Measurements from ENCODE around the gene DIP2B. TPM values are rescaled to one million over a fixed set of nuclear protein-coding genes. Genes with fewer than 3 reads are reported as not detected.

The DIP2B gene
- polyA plus RNA-seq, 5 donors: 22.3 to 39.5 (median 33.3) TPM

Other genes starting within 250 kb of the DIP2B start
- 10 to 100 TPM; 63.3 to 98.3 (median 84.1) TPM for gene LIMA1, start 221.5 kb upstream of the DIP2B start, polyA plus RNA-seq (ENCODE audit: insufficient read depth in 1 of 5, insufficient read length in 5 of 5, low replicate concordance in 1 of 5)
- under 1 TPM; 0.22 to 0.45 (median 0.37) TPM for gene FAM186A, start 108.4 kb upstream of the DIP2B start, polyA plus RNA-seq (ENCODE audit: insufficient read depth in 1 of 5, insufficient read length in 5 of 5, low replicate concordance in 1 of 5)
- gene LARP4, start 104.1 kb upstream of the DIP2B start, polyA plus RNA-seq (ENCODE audit: insufficient read depth in 1 of 5, insufficient read length in 5 of 5, low replicate concordance in 1 of 5): 10 to 100 TPM; 21.1 to 34.6 (median 30.9) TPM